Body of pancreas (tissue), 4 donors: Measurements from ENCODE around the gene NOS1.

Experiments
- POLR2A ChIP-seq, 3 donors: fragments of 450-650 bp; IDR thresholded peaks; one replicate each; pipeline ENCODE4 v1.6.1; 2016; ENCODE audit warnings: antibody characterized with exemption in 3 of 3, mild to moderate bottlenecking in 2 of 3
- TF ChIP-seq, protein P1 (sequence below), 7 experiments: fragments of 450-650 bp in 4 of 7; fragments of 200-600 bp in 3 of 7; sonication (generic) in 3 of 7; IDR thresholded peaks; one replicate each; pipeline ENCODE4 v1.5.1; 2016 to 2019; ENCODE audit warnings: antibody characterized with exemption in 7 of 7

DNA sequence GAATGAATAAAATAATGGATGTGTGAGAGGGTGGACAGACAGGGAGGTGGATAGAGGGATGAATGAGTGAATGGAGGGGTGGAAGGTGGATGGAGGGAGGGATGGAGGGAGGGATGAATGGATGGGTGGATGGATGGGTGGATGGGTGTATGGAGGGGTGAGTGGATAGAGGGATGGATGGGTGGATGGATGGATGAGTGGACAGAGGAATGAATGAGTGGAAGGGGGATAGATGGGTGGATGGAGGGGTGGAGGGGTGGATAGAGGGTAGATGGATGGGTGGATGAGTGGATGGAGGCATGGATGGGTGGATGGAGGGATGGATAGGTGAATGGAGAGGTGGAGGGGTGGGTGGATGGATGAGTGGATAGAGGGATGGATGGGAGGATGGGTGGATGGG is 47.9 kb upstream of the NOS1 start:
- TF ChIP-seq, protein P1, sequence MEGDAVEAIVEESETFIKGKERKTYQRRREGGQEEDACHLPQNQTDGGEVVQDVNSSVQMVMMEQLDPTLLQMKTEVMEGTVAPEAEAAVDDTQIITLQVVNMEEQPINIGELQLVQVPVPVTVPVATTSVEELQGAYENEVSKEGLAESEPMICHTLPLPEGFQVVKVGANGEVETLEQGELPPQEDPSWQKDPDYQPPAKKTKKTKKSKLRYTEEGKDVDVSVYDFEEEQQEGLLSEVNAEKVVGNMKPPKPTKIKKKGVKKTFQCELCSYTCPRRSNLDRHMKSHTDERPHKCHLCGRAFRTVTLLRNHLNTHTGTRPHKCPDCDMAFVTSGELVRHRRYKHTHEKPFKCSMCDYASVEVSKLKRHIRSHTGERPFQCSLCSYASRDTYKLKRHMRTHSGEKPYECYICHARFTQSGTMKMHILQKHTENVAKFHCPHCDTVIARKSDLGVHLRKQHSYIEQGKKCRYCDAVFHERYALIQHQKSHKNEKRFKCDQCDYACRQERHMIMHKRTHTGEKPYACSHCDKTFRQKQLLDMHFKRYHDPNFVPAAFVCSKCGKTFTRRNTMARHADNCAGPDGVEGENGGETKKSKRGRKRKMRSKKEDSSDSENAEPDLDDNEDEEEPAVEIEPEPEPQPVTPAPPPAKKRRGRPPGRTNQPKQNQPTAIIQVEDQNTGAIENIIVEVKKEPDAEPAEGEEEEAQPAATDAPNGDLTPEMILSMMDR (IDR thresholded peaks at IDR 0.05), result no peak
- TF ChIP-seq POLR2A (IDR thresholded peaks at IDR 0.05), result no peak
